Measurements from ENCODE around the gene DHTKD1. TPM values are rescaled to one million over a fixed set of nuclear protein-coding genes. Genes with fewer than 3 reads are reported as not detected.

Gene DHTKD1
- total and polyA plus RNA-seq, 4 experiments from 2014 or later, result 7.3 to 16.5 (median 12.3) TPM

- Mint-ChIP-seq H3K27ac (peak overlapping the region in 5 of 7 donors; percentile 13 to 89 (median 54)), H3K9me3 (no peaks in the 10 kb centered on the region), H3K4me3 (no peak overlapping the region), H3K36me3 (peaks cover 9 to 48% of the 10 kb centered on the region in 2 donors), H3K27me3 (no peaks in the 10 kb centered on the region), H3K4me1 (peaks cover 8 to 15% (median 10%) of the 10 kb centered on the region in 4 donors)
- H3K4me1 ChIP-seq (ENCODE audit: insufficient read depth, low read length), result no peaks in the 10 kb centered on the region
- no peak overlapping the region for H3K4me3 ChIP-seq (ENCODE audit: low read length in 2 of 2)
- POLR2A ChIA-PET (ENCODE audit: partially characterized antibody), result interaction anchor here (1.2 kb wide), 1 partner anchor 66 kb away, joined by 3 read pairs; no protein-coding TSS in a partner anchor
- peaks cover 6% of the 10 kb centered on the region for H3K36me3 ChIP-seq (ENCODE audit: insufficient read depth, low read length)
- intact Hi-C loops (cut with micrococcal nuclease), result no loop called here
- CTCF ChIA-PET (ENCODE audit: partially characterized antibody), result no interaction called here
- H3K27me3 ChIP-seq (ENCODE audit: insufficient read depth, low read length), result no peaks in the 10 kb centered on the region
- H3K9me3 ChIP-seq (ENCODE audit: control insufficient read depth in 1 of 2, low read length in 2 of 2), result no peaks in the 10 kb centered on the region
- no peak overlapping the region for H3K27ac ChIP-seq (ENCODE audit: low read depth, low read length)
- DNase-seq, result no peak
Measured at GRCh38 chr10:12109286-12109685, 40.5 kb downstream of the DHTKD1 start.

- Histone ChIP-seq H3K9me3 (ENCODE audit: control insufficient read depth in 1 of 2, low read length in 2 of 2) (no peaks in the 10 kb centered on the region), H3K36me3 (ENCODE audit: insufficient read depth, low read length) (peaks cover 6% of the 10 kb centered on the region), H3K4me1 (ENCODE audit: insufficient read depth, low read length) (no peaks in the 10 kb centered on the region), H3K27ac (ENCODE audit: low read depth, low read length) (no peak overlapping the region), H3K4me3 (ENCODE audit: low read length in 2 of 2) (no peak overlapping the region), H3K27me3 (ENCODE audit: insufficient read depth, low read length) (no peaks in the 10 kb centered on the region)
- POLR2A ChIA-PET (ENCODE audit: partially characterized antibody), result no interaction called here
- Mint-ChIP-seq H3K27me3 (no peaks in the 10 kb centered on the region), H3K9me3 (no peaks in the 10 kb centered on the region), H3K27ac (peak overlapping the region in 6 of 7 donors; percentile 0 to 44 (median 15)), H3K4me3 (no peak overlapping the region), H3K36me3 (peaks cover 9 to 35% of the 10 kb centered on the region in 2 donors), H3K4me1 (peaks cover 6 to 15% (median 10%) of the 10 kb centered on the region in 4 donors)
- CTCF ChIA-PET (ENCODE audit: partially characterized antibody), result no interaction called here
- intact Hi-C loops (cut with micrococcal nuclease), result no loop called here
- no peak for DNase-seq
Measured at GRCh38 chr10:12111528-12111927, 42.8 kb downstream of the DHTKD1 start.

- Mint-ChIP-seq H3K9me3 (no peaks in the 10 kb centered on the region), H3K27ac (peak overlapping the region in 2 of 7 donors; percentile 4 to 55), H3K36me3 (peaks cover 14 to 27% of the 10 kb centered on the region in 2 donors), H3K27me3 (no peaks in the 10 kb centered on the region), H3K4me1 (peaks cover 6 to 15% (median 11%) of the 10 kb centered on the region in 4 donors), H3K4me3 (no peak overlapping the region)
- no peak for DNase-seq
- ChIA-PET CTCF (ENCODE audit: partially characterized antibody) (no interaction called here), POLR2A (ENCODE audit: partially characterized antibody) (no interaction called here)
- Histone ChIP-seq H3K9me3 (ENCODE audit: control insufficient read depth in 1 of 2, low read length in 2 of 2) (no peaks in the 10 kb centered on the region), H3K36me3 (ENCODE audit: insufficient read depth, low read length) (peaks cover 1% of the 10 kb centered on the region), H3K4me1 (ENCODE audit: insufficient read depth, low read length) (no peaks in the 10 kb centered on the region), H3K4me3 (ENCODE audit: low read length in 2 of 2) (no peak overlapping the region), H3K27ac (ENCODE audit: low read depth, low read length) (no peak overlapping the region), H3K27me3 (ENCODE audit: insufficient read depth, low read length) (no peaks in the 10 kb centered on the region)
- intact Hi-C loops (cut with micrococcal nuclease), result no loop called here
Measured at GRCh38 chr10:12113627-12114026, 44.9 kb downstream of the DHTKD1 start.

GRCh38 chr10:12121673-12122072 is 52.9 kb downstream of the DHTKD1 start:
- CTCF ChIA-PET (ENCODE audit: partially characterized antibody), result interaction anchor here (1.0 to 1.5 kb wide), 2 partner anchors 93 to 114 kb away, joined by 3 read pairs; no protein-coding TSS in a partner anchor
- H3K27ac Mint-ChIP-seq, result peak overlapping the region in 5 of 7 donors; percentile 70 to 92 (median 90)
- H3K36me3 Mint-ChIP-seq, result peaks cover 31 to 38% of the 10 kb centered on the region in 2 donors
- no peaks in the 10 kb centered on the region for H3K27me3 Mint-ChIP-seq
- Histone ChIP-seq H3K4me3 (ENCODE audit: low read length in 2 of 2) (no peak overlapping the region), H3K9me3 (ENCODE audit: control insufficient read depth in 1 of 2, low read length in 2 of 2) (no peaks in the 10 kb centered on the region), H3K27ac (ENCODE audit: low read depth, low read length) (no peak overlapping the region), H3K4me1 (ENCODE audit: insufficient read depth, low read length) (peaks cover 14% of the 10 kb centered on the region), H3K27me3 (ENCODE audit: insufficient read depth, low read length) (no peaks in the 10 kb centered on the region), H3K36me3 (ENCODE audit: insufficient read depth, low read length) (peaks cover 4% of the 10 kb centered on the region)
- H3K9me3 Mint-ChIP-seq, result no peaks in the 10 kb centered on the region
- intact Hi-C loops (cut with micrococcal nuclease), result no loop called here
- H3K4me1 Mint-ChIP-seq, result peaks cover 14 to 20% (median 18%) of the 10 kb centered on the region in 4 donors
- POLR2A ChIA-PET (ENCODE audit: partially characterized antibody), result no interaction called here
- DNase-seq, result no peak
- H3K4me3 Mint-ChIP-seq, result peak overlapping the region in 1 of 8 donors; percentile 20

- peak; percentile 93 to 99 (median 97) for DNase-seq
- Mint-ChIP-seq H3K27ac (peak within 1 kb of the TSS; percentile 78 to 96 (median 93)), H3K4me1 (peaks cover 11 to 33% (median 22%) of the 10 kb centered on the region in 4 donors), H3K4me3 (peak within 1 kb of the TSS; percentile 88 to 93 (median 91)), H3K36me3 (peaks cover 0 to 13% of the 10 kb centered on the region in 2 donors), H3K9me3 (no peaks in the 10 kb centered on the region), H3K27me3 (no peaks in the 10 kb centered on the region)
- CTCF ChIA-PET (ENCODE audit: partially characterized antibody), result interaction anchor here (0.9 kb wide), 1 partner anchor 60 kb away, joined by 3 read pairs; no protein-coding TSS in a partner anchor
- Histone ChIP-seq H3K36me3 (ENCODE audit: insufficient read depth, low read length) (no peaks in the 10 kb centered on the region), H3K27ac (ENCODE audit: low read depth, low read length) (peak within 1 kb of the TSS; percentile 72), H3K4me1 (ENCODE audit: insufficient read depth, low read length) (peaks cover 20% of the 10 kb centered on the region), H3K9me3 (ENCODE audit: control insufficient read depth in 1 of 2, low read length in 2 of 2) (no peaks in the 10 kb centered on the region), H3K4me3 (ENCODE audit: low read length in 2 of 2) (peak within 1 kb of the TSS; percentile 55 to 79), H3K27me3 (ENCODE audit: insufficient read depth, low read length) (no peaks in the 10 kb centered on the region)
- intact Hi-C loops (cut with micrococcal nuclease), result loop anchor here (1.0 to 5.0 kb wide), 5 partner anchors 52 to 218 kb away; partner anchors contain the start of genes CAMK1D, DHTKD1 and NUDT5
- POLR2A ChIA-PET (ENCODE audit: partially characterized antibody), result interaction anchor here (0.8 to 1.6 kb wide), 4 partner anchors 66 to 86 kb away, joined by 3 to 10 read pairs (median 6); partner anchors contain the start of genes CDC123, NUDT5 and UPF2
Measured at GRCh38 chr10:12129222-12130111, 60.7 kb downstream of the DHTKD1 start, which contains the start of gene SEC61A2. Gene SEC61A2, plus strand, starts transcription at chr10:12129677. Its CDS starts 111 bp downstream, at chr10:12129788.

GRCh38 chr10:12130237-12130872 is 61.6 kb downstream of the DHTKD1 start:
- peaks cover 20% of the 10 kb centered on the region for H3K4me1 ChIP-seq (ENCODE audit: insufficient read depth, low read length)
- ChIA-PET CTCF (ENCODE audit: partially characterized antibody) (no interaction called here), POLR2A (ENCODE audit: partially characterized antibody) (interaction anchor here (0.7 to 1.6 kb wide), 4 partner anchors 51 to 87 kb away, joined by 3 to 10 read pairs (median 4); partner anchors contain the start of genes CDC123, NUDT5 and UPF2)
- peak overlapping the region; percentile 72 for H3K27ac ChIP-seq (ENCODE audit: low read depth, low read length)
- Mint-ChIP-seq H3K4me3 (peak overlapping the region; percentile 88 to 93 (median 91)), H3K27ac (peak overlapping the region; percentile 66 to 96 (median 78)), H3K9me3 (no peaks in the 10 kb centered on the region), H3K4me1 (peaks cover 11 to 33% (median 22%) of the 10 kb centered on the region in 4 donors), H3K27me3 (no peaks in the 10 kb centered on the region), H3K36me3 (peaks cover under 1 to 16% of the 10 kb centered on the region in 2 donors)
- no peaks in the 10 kb centered on the region for H3K27me3 ChIP-seq (ENCODE audit: insufficient read depth, low read length)
- H3K4me3 ChIP-seq (ENCODE audit: low read length in 2 of 2), result peak overlapping the region; percentile 55 to 79
- DNase-seq, result peak; percentile 33 to 55 (median 36)
- no peaks in the 10 kb centered on the region for H3K9me3 ChIP-seq (ENCODE audit: control insufficient read depth in 1 of 2, low read length in 2 of 2)
- intact Hi-C loops (cut with micrococcal nuclease), result loop anchor here (1.0 kb wide), 1 partner anchor 65 kb away; the partner anchor contains the start of gene NUDT5
- H3K36me3 ChIP-seq (ENCODE audit: insufficient read depth, low read length), result no peaks in the 10 kb centered on the region
